ENCODE measurements around the gene TET2.

The TET2 gene

GRCh38 chr4:105240037-105240436 lies 93.4 kb downstream of the TET2 start:
- Mint-ChIP-seq H3K9me3 (no peaks in the 10 kb centered on the region), H3K36me3 (ENCODE audit: low read depth) (peaks cover 85% of the 10 kb centered on the region), H3K4me3 (no peak overlapping the region), H3K27ac (no peak overlapping the region), H3K4me1 (ENCODE audit: low read depth) (peaks cover 29% of the 10 kb centered on the region), H3K27me3 (no peaks in the 10 kb centered on the region)
- intact Hi-C loops (cut with micrococcal nuclease), result no loop called here

DNA sequence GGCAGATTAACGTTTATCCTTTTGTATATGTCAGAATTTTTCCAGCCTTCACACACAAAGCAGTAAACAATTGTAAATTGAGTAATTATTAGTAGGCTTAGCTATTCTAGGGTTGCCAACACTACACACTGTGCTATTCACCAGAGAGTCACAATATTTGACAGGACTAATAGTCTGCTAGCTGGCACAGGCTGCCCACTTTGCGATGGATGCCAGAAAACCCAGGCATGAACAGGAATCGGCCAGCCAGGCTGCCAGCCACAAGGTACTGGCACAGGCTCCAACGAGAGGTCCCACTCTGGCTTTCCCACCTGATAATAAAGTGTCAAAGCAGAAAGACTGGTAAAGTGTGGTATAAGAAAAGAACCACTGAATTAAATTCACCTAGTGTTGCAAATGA lies 94.8 kb downstream of the TET2 start:
- no peak overlapping the region for H3K4me3 Mint-ChIP-seq
- H3K36me3 Mint-ChIP-seq (ENCODE audit: low read depth), result peaks cover 81% of the 10 kb centered on the region
- no peaks in the 10 kb centered on the region for H3K9me3 Mint-ChIP-seq
- intact Hi-C loops (cut with micrococcal nuclease), result no loop called here
- H3K27me3 Mint-ChIP-seq, result no peaks in the 10 kb centered on the region
- H3K4me1 Mint-ChIP-seq (ENCODE audit: low read depth), result peaks cover 15% of the 10 kb centered on the region
- no peak overlapping the region for H3K27ac Mint-ChIP-seq

- Mint-ChIP-seq H3K4me3 (no peak overlapping the region), H3K9me3 (no peaks in the 10 kb centered on the region), H3K36me3 (ENCODE audit: low read depth) (peaks cover 76% of the 10 kb centered on the region), H3K27ac (no peak overlapping the region), H3K27me3 (no peaks in the 10 kb centered on the region), H3K4me1 (ENCODE audit: low read depth) (peaks cover 6% of the 10 kb centered on the region)
- intact Hi-C loops (cut with micrococcal nuclease), result no loop called here
Observed at GRCh38 chr4:105243446-105243845, 96.8 kb downstream of the TET2 start.

DNA sequence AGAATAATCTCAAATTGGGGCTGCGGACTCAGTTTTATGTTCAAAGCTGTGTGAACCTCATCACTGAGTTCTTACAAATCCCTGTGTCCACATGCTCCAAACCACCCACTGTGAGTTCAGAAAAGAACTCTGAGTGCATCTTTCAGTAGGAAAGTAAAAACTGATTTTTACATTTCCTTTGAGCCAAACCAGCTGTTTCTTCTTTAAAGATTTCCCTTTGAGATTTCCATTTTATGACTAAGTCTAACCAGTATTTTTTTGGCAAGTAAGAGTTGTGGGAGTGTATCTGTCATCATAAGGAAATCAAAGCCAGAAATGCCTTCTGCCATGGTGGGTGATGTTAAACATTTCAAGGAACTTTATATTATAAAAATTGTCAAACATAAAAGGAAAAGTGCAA lies 100.0 kb downstream of the TET2 start:
- Mint-ChIP-seq H3K9me3 (no peaks in the 10 kb centered on the region), H3K4me1 (ENCODE audit: low read depth) (peaks cover 7% of the 10 kb centered on the region), H3K36me3 (ENCODE audit: low read depth) (peaks cover 76% of the 10 kb centered on the region), H3K4me3 (no peak overlapping the region), H3K27ac (no peak overlapping the region), H3K27me3 (no peaks in the 10 kb centered on the region)
- intact Hi-C loops (cut with micrococcal nuclease), result loop anchor here (5.0 kb wide), 1 partner anchor 84 kb away; no protein-coding TSS in a partner anchor

DNA sequence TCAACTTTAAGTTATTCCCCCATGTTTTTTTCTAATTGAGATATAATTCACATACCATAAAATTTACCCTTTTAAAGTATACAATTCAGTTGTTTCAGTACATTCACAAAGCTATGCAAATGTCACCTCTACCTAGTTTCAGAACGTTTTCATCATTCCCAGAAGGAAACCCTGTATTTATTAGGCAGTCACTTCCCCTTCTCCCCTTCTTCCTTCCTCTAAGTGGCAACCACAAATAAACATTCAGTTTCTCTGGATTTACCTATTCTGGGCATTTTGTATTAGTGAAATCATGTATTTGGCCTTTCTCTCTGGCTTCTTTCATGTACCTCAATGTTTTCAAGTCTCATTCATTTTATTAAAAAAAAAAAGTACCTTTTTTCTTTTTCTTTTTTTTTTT lies 101.9 kb downstream of the TET2 start:
- H3K27ac Mint-ChIP-seq, result no peak overlapping the region
- peaks cover 76% of the 10 kb centered on the region for H3K36me3 Mint-ChIP-seq (ENCODE audit: low read depth)
- H3K4me3 Mint-ChIP-seq, result no peak overlapping the region
- H3K27me3 Mint-ChIP-seq, result no peaks in the 10 kb centered on the region
- peaks cover 7% of the 10 kb centered on the region for H3K4me1 Mint-ChIP-seq (ENCODE audit: low read depth)
- H3K9me3 Mint-ChIP-seq, result no peaks in the 10 kb centered on the region
- intact Hi-C loops (cut with micrococcal nuclease), result loop anchor here (5.0 kb wide), 1 partner anchor 86 kb away; no protein-coding TSS in a partner anchor

DNA sequence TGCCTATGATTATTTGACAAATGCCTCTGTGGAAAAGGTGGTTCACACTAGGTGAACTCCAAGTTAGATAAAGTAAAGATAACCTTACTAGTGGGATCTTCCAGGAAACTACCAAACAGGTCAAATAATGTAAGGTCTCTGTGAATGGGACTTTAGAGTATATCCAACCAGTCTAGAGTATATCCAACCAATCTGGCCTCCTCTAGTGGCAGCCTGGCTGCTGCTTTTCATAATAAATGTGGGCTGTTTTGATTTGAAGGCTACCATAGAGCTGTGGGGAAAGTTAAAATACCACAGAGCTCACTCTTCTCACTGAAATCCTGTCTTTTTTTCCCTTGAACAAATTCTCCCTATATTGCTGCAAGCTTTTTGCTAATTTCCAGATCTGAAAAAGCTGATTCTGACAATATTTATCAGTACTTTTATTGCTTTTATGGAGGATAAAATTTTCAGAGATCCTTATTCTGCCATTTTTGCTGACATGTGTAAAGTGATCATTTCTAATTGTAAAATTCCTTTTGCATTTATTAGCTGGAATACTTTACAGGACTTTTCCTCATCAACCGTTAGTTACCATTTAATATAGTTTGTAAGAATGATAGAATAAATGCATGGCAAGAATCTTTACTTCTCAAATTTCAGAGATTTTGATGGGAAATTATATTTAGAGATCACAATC lies 111.3 kb downstream of the TET2 start:
- peaks cover 70% of the 10 kb centered on the region for H3K36me3 Mint-ChIP-seq (ENCODE audit: low read depth)
- H3K4me1 Mint-ChIP-seq (ENCODE audit: low read depth), result no peaks in the 10 kb centered on the region
- H3K4me3 Mint-ChIP-seq, result no peak overlapping the region
- H3K27me3 Mint-ChIP-seq, result no peaks in the 10 kb centered on the region
- intact Hi-C loops (cut with micrococcal nuclease), result no loop called here
- H3K27ac Mint-ChIP-seq, result no peak overlapping the region
- H3K9me3 Mint-ChIP-seq, result no peaks in the 10 kb centered on the region

GRCh38 chr4:105265689-105266088 lies 119.0 kb downstream of the TET2 start:
- Mint-ChIP-seq H3K9me3 (no peaks in the 10 kb centered on the region), H3K36me3 (ENCODE audit: low read depth) (peaks cover 81% of the 10 kb centered on the region), H3K4me3 (no peak overlapping the region), H3K27ac (no peak overlapping the region), H3K27me3 (no peaks in the 10 kb centered on the region), H3K4me1 (ENCODE audit: low read depth) (no peaks in the 10 kb centered on the region)
- intact Hi-C loops (cut with micrococcal nuclease), result no loop called here

- peaks cover 86% of the 10 kb centered on the region for H3K36me3 Mint-ChIP-seq (ENCODE audit: low read depth)
- no peaks in the 10 kb centered on the region for H3K4me1 Mint-ChIP-seq (ENCODE audit: low read depth)
- no peaks in the 10 kb centered on the region for H3K27me3 Mint-ChIP-seq
- intact Hi-C loops (cut with micrococcal nuclease), result no loop called here
- no peaks in the 10 kb centered on the region for H3K9me3 Mint-ChIP-seq
- H3K4me3 Mint-ChIP-seq, result no peak overlapping the region
- H3K27ac Mint-ChIP-seq, result no peak overlapping the region
Observed at GRCh38 chr4:105267280-105267679, 120.6 kb downstream of the TET2 start.

DNA sequence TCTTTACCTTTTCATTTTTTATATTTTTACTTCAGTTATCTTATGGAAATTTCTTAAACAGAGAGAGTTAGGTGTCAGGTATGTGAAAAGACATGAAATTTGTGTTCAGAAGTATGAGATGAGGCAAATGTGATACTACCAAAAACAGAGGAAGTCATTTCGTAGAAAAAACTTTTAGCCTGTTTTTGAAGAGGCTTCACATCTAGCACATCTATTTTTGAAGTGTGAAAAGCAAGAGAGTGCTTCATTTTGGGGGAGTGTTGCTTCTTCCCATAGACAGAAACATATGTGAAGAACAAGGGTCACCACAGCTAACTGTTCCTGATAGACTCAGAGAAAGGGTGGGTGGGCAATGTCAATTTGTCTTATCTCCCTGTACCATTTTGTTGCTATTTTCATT lies 125.3 kb downstream of the TET2 start:
- H3K4me1 Mint-ChIP-seq (ENCODE audit: low read depth), result no peaks in the 10 kb centered on the region
- H3K27ac Mint-ChIP-seq, result no peak overlapping the region
- H3K9me3 Mint-ChIP-seq, result no peaks in the 10 kb centered on the region
- intact Hi-C loops (cut with micrococcal nuclease), result loop anchor here (5.0 to 10.0 kb wide), 2 partner anchors 113 to 200 kb away; partner anchors contain the start of gene PPA2
- H3K4me3 Mint-ChIP-seq, result no peak overlapping the region
- peaks cover 86% of the 10 kb centered on the region for H3K36me3 Mint-ChIP-seq (ENCODE audit: low read depth)
- no peaks in the 10 kb centered on the region for H3K27me3 Mint-ChIP-seq

- H3K36me3 Mint-ChIP-seq (ENCODE audit: low read depth), result peaks cover 90% of the 10 kb centered on the region
- no peaks in the 10 kb centered on the region for H3K4me1 Mint-ChIP-seq (ENCODE audit: low read depth)
- H3K27ac Mint-ChIP-seq, result no peak overlapping the region
- no peaks in the 10 kb centered on the region for H3K27me3 Mint-ChIP-seq
- no peak overlapping the region for H3K4me3 Mint-ChIP-seq
- no peaks in the 10 kb centered on the region for H3K9me3 Mint-ChIP-seq
- intact Hi-C loops (cut with micrococcal nuclease), result loop anchor here (5.0 to 10.0 kb wide), 2 partner anchors 112 to 199 kb away; partner anchors contain the start of gene PPA2
Observed at GRCh38 chr4:105273230-105273629, 126.6 kb downstream of the TET2 start.

DNA sequence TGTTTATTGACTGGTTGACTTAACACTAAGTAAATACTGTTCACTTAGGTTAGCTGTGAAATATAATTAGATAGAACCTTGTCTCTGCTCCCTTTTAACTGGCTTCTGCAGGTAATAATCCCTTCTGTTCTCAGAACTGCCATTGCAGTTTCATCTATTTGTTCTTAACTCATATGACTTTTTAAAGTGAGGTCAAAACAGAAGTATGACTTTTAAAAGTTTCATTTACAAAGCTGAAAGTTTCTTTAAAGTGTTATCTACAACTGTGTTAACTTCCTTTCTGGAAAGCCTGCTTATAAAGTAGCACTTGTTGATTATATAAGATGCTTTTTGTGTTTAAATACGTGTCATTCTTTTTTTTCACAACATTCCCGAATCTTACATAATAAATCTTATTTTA lies 127.4 kb downstream of the TET2 start:
- peaks cover 91% of the 10 kb centered on the region for H3K36me3 Mint-ChIP-seq (ENCODE audit: low read depth)
- no peaks in the 10 kb centered on the region for H3K4me1 Mint-ChIP-seq (ENCODE audit: low read depth)
- intact Hi-C loops (cut with micrococcal nuclease), result loop anchor here (5.0 to 10.0 kb wide), 2 partner anchors 111 to 198 kb away; partner anchors contain the start of gene PPA2
- H3K4me3 Mint-ChIP-seq, result no peak overlapping the region
- no peak overlapping the region for H3K27ac Mint-ChIP-seq
- H3K9me3 Mint-ChIP-seq, result no peaks in the 10 kb centered on the region
- no peaks in the 10 kb centered on the region for H3K27me3 Mint-ChIP-seq

DNA sequence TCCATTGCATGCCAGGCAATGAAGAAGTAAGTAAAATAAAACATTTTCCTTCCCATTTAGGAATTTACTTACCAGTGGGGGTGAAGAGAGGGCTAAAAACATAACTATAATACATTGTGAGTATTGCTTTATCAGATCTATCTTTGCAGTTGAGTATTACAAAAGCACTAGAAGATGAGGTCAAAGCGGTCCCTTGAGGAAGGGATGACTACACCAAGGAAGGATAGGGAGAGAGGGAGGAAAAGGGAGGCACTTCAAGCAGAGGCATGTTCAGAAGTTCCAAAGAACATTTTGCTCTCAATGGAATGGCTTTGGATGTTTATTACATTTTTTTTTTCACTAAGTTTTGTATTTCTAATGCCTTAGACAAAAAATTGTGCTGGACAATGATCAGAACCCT lies 127.8 kb downstream of the TET2 start:
- H3K9me3 Mint-ChIP-seq, result no peaks in the 10 kb centered on the region
- intact Hi-C loops (cut with micrococcal nuclease), result loop anchor here (5.0 to 10.0 kb wide), 2 partner anchors 110 to 198 kb away; partner anchors contain the start of gene PPA2
- H3K4me3 Mint-ChIP-seq, result no peak overlapping the region
- no peaks in the 10 kb centered on the region for H3K27me3 Mint-ChIP-seq
- no peaks in the 10 kb centered on the region for H3K4me1 Mint-ChIP-seq (ENCODE audit: low read depth)
- no peak overlapping the region for H3K27ac Mint-ChIP-seq
- peaks cover 88% of the 10 kb centered on the region for H3K36me3 Mint-ChIP-seq (ENCODE audit: low read depth)

GRCh38 chr4:105276361-105277104 lies 129.9 kb downstream of the TET2 start:
- Mint-ChIP-seq H3K4me1 (ENCODE audit: low read depth) (no peaks in the 10 kb centered on the region), H3K4me3 (no peak overlapping the region), H3K27ac (no peak overlapping the region), H3K36me3 (ENCODE audit: low read depth) (peaks cover 68% of the 10 kb centered on the region), H3K9me3 (no peaks in the 10 kb centered on the region), H3K27me3 (no peaks in the 10 kb centered on the region)
- intact Hi-C loops (cut with micrococcal nuclease), result loop anchor here (10.0 kb wide), 1 partner anchor 108 kb away; no protein-coding TSS in a partner anchor

DNA sequence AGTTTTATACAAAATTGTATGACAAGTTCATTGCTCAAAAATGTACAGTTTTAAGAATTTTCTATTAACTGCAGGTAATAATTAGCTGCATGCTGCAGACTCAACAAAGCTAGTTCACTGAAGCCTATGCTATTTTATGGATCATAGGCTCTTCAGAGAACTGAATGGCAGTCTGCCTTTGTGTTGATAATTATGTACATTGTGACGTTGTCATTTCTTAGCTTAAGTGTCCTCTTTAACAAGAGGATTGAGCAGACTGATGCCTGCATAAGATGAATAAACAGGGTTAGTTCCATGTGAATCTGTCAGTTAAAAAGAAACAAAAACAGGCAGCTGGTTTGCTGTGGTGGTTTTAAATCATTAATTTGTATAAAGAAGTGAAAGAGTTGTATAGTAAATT lies 131.0 kb downstream of the TET2 start:
- no peak overlapping the region for H3K4me3 Mint-ChIP-seq
- H3K27ac Mint-ChIP-seq, result no peak overlapping the region
- H3K9me3 Mint-ChIP-seq, result no peaks in the 10 kb centered on the region
- intact Hi-C loops (cut with micrococcal nuclease), result loop anchor here (10.0 kb wide), 1 partner anchor 107 kb away; no protein-coding TSS in a partner anchor
- no peaks in the 10 kb centered on the region for H3K27me3 Mint-ChIP-seq
- H3K36me3 Mint-ChIP-seq (ENCODE audit: low read depth), result peaks cover 56% of the 10 kb centered on the region
- H3K4me1 Mint-ChIP-seq (ENCODE audit: low read depth), result no peaks in the 10 kb centered on the region
